Measurements from ENCODE around the gene ZFP36L2. TPM values are rescaled to one million over a fixed set of nuclear protein-coding genes. Genes with fewer than 3 reads are reported as not detected.

The ZFP36L2 gene
- total and polyA plus RNA-seq, 2 experiments from 2014 or later = 37.9 to 38.4 TPM

GRCh38 chr2:43221124-43221762 lies 5.2 kb downstream of the ZFP36L2 start:
- DNase-seq (ENCODE audit: low spot score) = peak; percentile 76
- Histone ChIP-seq H3K27ac (ENCODE audit: low read depth) (peak overlapping the region; percentile 96), H3K27me3 (ENCODE audit: insufficient read depth) (no peaks in the 10 kb centered on the region), H3K4me3 (peak overlapping the region; percentile 97), H3K79me2 (replicated peaks; ENCODE audit: insufficient read depth) (peaks cover 43% of the 10 kb centered on the region), H3K9me2 (ENCODE audit: insufficient read depth) (no peaks in the 10 kb centered on the region), H3K4me1 (ENCODE audit: insufficient read depth) (peaks cover 56% of the 10 kb centered on the region), H3K4me2 (peak overlapping the region; percentile 79), H3F3A (replicated peaks; ENCODE audit: low read depth) (peaks cover 39% of the 10 kb centered on the region), H2AFZ (no peak overlapping the region), H4K20me1 (replicated peaks; ENCODE audit: insufficient read depth) (peaks cover 8% of the 10 kb centered on the region), H3K36me3 (ENCODE audit: insufficient read depth) (peaks cover 15% of the 10 kb centered on the region; the same call in 1 of the 2 replicates)
- Mint-ChIP-seq H3K27me3 (ENCODE audit: insufficient read depth, low read depth, poor library complexity) (peaks cover 23% of the 10 kb centered on the region), H3K4me1 (peaks cover 56% of the 10 kb centered on the region), H3K9me3 (no peaks in the 10 kb centered on the region; the same call in 2 of the 3 replicates), H3K4me3 (peak overlapping the region; percentile 77), H3K27ac (peak overlapping the region; percentile 77), H3K36me3 (ENCODE audit: low read depth) (peaks cover 35% of the 10 kb centered on the region)
- TF ChIP-seq POLR2AphosphoS5 (IDR thresholded peaks at IDR 0.05; ENCODE audit: low read depth) (peak; percentile 58), STAT1 (IDR thresholded peaks at IDR 0.05; ENCODE audit: unreplicated experiment) (no peak), ZNF462 (CRISPR knock-in tag; IDR thresholded peaks at IDR 0.05) (no peak), NANOG (IDR thresholded peaks at IDR 0.05; ENCODE audit: borderline replicate concordance) (0 out of 2 replicates have a peak, but pooled peaks have one; percentile 18)
- TF ChIP-seq, protein P1, sequence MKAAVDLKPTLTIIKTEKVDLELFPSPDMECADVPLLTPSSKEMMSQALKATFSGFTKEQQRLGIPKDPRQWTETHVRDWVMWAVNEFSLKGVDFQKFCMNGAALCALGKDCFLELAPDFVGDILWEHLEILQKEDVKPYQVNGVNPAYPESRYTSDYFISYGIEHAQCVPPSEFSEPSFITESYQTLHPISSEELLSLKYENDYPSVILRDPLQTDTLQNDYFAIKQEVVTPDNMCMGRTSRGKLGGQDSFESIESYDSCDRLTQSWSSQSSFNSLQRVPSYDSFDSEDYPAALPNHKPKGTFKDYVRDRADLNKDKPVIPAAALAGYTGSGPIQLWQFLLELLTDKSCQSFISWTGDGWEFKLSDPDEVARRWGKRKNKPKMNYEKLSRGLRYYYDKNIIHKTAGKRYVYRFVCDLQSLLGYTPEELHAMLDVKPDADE (IDR thresholded peaks at IDR 0.05) = 0 out of 2 replicates have a peak, but pooled peaks have one; percentile 27
- peak; percentile 5 for ATAC-seq

Data from GM23338 (cell line).